ENCODE measurements around the gene NPPA.

The NPPA gene

GRCh38 chr1:11873395-11874257 is 26.0 kb upstream of the NPPA start:
- FAIRE-seq, result no peak
- no peak for TF ChIP-seq CTCF (IDR thresholded peaks at IDR 0.05; ENCODE audit: insufficient read depth, missing control alignments)
- no peak for DNase-seq (ENCODE audit: insufficient read length, low spot score)

GRCh38 chr1:11872545-11872944 is 25.0 kb upstream of the NPPA start:
- TF ChIP-seq CTCF (IDR thresholded peaks at IDR 0.05; ENCODE audit: insufficient read depth, missing control alignments), result no peak
- FAIRE-seq (no peak), DNase-seq (ENCODE audit: insufficient read length, low spot score) (no peak)

- TF ChIP-seq CTCF (IDR thresholded peaks at IDR 0.05; ENCODE audit: insufficient read depth, missing control alignments), result no peak
- DNase-seq (ENCODE audit: insufficient read length, low spot score), result no peak
- FAIRE-seq, result no peak
Observed at GRCh38 chr1:11869650-11870207, 22.1 kb upstream of the NPPA start.

GRCh38 chr1:11869104-11869503 is 21.5 kb upstream of the NPPA start:
- DNase-seq (ENCODE audit: insufficient read length, low spot score) (no peak), FAIRE-seq (no peak)
- no peak for TF ChIP-seq CTCF (IDR thresholded peaks at IDR 0.05; ENCODE audit: insufficient read depth, missing control alignments)

- FAIRE-seq, result no peak
- TF ChIP-seq CTCF (IDR thresholded peaks at IDR 0.05; ENCODE audit: insufficient read depth, missing control alignments), result no peak
- no peak for DNase-seq (ENCODE audit: insufficient read length, low spot score)
Observed at GRCh38 chr1:11868331-11868980, 20.9 kb upstream of the NPPA start.

- DNase-seq (ENCODE audit: insufficient read length, low spot score) (no peak), FAIRE-seq (no peak)
- no peak for TF ChIP-seq CTCF (IDR thresholded peaks at IDR 0.05; ENCODE audit: insufficient read depth, missing control alignments)
Observed at GRCh38 chr1:11862890-11863289, 15.3 kb upstream of the NPPA start.
